ENCODE data around the gene PCYT2.

The PCYT2 gene

DNA sequence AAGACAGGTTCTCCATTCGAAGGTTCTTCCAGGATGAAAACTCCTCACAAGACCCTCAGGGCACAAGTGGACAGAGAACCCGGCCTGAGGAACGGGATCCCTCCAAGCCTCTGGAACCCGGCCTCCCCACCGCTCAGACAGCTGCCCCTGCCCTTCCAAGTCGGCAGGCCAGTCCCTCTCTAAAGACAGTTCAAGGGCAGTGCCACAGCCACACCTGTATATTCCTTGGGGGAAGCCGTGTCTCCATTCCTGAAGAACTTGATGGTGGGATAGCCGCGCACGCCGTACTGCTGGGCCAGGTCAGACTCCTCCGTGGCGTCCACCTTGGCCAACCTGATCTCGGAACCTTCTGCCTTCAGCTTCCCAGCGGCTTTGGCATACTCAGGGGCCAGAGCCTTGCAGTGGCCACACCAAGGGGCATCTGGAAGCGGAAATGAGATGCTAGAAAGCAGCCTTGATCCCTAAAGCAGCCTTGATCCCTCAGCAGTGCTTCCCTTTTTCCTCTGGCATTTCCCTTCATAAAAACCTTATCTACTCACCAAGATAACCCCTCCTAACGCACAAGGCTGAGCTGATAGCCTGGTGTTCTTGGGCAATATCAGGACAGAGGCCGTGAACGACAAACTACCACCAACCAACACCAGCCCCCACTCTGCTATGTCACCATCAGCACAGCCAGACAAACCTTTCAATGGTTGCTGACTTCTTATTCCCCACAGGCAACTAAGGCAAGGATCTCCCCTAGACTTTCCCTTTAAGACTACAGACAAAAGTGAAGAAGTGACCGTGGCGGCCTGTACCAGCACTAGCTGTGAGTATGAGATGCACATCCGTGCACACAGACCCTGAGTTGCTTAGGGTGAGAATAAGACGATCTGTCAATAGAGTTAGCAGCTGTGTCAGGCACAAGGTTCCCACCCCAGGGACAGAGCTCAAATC, 52.0 kb downstream of the PCYT2 start:
- in situ Hi-C loops (cut with MboI; ENCODE audit: low sequenced_read_pairs), result no loop called here

DNA sequence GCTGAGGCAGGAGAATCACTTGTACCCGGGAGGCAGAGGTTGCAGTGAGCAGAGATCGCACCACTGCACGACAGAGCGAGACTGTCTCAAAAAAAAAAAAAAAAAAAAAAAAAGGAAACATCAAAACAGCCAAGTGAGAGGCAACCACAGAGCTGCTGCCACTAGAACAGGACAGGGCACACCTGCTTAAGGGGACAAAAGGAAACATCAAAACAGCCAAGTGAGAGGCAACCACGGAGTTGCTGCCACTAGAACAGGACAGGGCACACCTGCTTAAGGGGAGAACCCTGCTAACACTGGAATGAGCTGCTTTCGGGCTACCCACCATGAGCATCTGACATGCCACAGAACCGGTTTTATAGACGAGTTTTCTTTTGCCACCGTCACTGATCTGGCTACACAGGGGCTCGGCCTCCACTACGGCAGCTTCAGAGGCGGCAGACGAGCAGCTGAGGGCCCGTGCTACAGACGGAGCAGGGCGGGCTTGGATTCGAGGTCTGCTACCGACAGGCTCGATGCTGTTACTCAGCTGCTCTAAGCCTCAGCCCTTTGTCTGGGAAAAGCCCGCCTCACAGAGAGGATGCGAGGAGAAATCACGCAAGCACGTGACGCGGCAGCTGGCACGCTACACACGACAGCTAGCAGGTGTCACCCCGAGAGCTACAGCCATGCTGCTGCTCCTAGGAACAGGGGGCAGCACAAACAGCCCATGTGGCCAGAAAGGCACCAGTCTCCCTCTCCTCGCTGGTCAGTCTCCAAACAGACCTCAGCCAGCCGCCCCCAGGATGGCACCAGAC, 52.8 kb downstream of the PCYT2 start:
- in situ Hi-C loops (cut with MboI; ENCODE audit: low sequenced_read_pairs), result no loop called here

DNA sequence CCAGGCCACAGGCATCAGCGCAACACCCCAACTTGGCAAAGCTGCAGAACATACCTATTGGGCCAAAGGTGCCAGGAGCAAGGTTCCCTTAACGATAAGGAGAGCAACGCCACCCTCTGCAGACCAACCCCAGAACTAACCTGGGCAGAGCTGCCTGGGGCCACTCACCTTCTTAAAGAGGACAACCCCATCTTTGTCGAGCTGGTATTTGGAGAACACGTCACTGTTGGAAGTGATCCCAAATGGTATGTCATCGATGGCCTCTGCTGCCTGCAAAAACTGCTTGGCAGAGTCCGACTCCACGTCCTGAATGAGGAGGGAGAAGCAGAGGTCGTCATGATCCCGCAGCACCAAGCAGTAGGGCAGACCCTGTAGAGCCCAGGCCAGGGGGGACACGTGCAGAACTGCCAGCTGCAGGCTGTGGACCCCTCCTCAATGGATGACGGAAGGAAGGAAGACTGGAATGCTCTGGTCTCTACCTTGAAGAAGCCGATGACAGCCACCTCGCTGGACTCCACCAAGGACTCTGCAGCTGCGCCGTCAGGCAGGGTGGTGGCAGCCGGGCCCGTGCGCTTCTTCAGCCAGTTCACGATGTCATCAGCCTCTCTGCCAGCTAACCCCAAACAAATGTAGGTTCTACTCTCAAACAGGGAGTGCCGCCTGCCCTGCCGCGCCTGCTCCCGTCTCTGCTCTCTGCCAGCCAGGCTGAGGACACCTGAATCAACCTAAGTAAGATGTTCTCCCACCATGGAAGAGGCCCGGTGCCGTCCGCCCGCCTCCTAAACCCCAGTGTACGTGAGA, 56.0 kb downstream of the PCYT2 start:
- in situ Hi-C loops (cut with MboI; ENCODE audit: low sequenced_read_pairs), result no loop called here

DNA sequence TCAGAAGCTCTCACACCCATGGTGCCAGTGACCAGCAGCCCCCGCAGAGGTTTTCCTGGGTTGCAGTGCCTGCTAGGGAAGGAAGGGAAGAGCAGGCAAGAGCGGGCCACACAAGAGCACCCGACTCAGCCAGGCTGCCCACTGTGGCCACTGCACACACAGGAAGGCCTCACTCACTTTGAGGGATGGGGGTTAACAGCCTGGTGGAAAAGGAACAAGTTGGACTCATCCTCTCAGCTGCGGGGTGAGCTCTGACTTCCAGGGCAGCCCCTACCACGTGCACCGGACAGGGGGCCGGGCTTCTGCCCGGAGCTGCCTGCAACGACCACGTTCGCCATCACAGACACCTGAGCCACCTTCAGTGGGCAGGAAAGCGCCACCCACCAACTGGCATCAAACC, 59.0 kb downstream of the PCYT2 start:
- in situ Hi-C loops (cut with MboI; ENCODE audit: low sequenced_read_pairs), result no loop called here

DNA sequence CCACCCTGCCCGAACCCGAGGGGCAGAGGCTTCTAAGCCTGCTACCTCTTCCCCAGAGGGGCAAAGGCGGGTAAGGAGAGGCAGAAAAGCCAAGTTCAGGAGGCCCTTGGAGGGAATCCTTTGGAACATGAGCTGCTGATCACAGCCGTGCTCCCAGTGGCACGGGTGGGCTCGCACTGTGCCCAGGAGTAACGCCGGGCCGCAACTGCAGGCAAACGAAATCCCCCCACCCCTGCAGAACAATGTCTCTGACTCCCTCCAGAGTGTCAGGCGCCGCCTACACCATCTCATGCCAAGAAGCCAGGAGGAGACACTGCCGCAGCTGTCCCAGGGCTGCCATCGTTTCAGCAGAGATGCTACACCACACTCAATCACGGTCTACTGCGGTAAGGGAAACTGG, 59.8 kb downstream of the PCYT2 start:
- in situ Hi-C loops (cut with MboI; ENCODE audit: low sequenced_read_pairs), result no loop called here

All from hTERT RPE-1 (cell line).